ENCODE measurements around the gene STOX2. TPM values are rescaled to one million over a fixed set of nuclear protein-coding genes. Genes with fewer than 3 reads are reported as not detected.
A peak's percentile ranks its signal among the peaks of the same experiment; 100 is the strongest.

Gene STOX2
- total RNA-seq, 1 donor from 2014 or later, result 11.6 TPM

- Mint-ChIP-seq H3K4me1 (peaks cover 24% of the 10 kb centered on the region), H3K27ac (no peak overlapping the region), H3K4me3 (no peak overlapping the region), H3K9me3 (peaks cover 28% of the 10 kb centered on the region), H3K27me3 (ENCODE audit: insufficient read depth, low read depth) (peaks cover 2% of the 10 kb centered on the region), H3K36me3 (peaks cover 45% of the 10 kb centered on the region)
- no peak for TF ChIP-seq CTCF (IDR thresholded peaks at IDR 0.05)
- no peak for TF ChIP-seq EZH2phosphoT487 (IDR thresholded peaks at IDR 0.05)
- TF ChIP-seq EZH2 (IDR thresholded peaks at IDR 0.05), result no peak
- Histone ChIP-seq H3K4me2 (peak overlapping the region; percentile 50), H3K4me1 (peaks cover 9% of the 10 kb centered on the region), H3K36me3 (no peaks in the 10 kb centered on the region), H4K20me1 (ENCODE audit: low read depth) (no peaks in the 10 kb centered on the region), H3K9ac (no peak overlapping the region), H3F3A (ENCODE audit: low read depth) (no peaks in the 10 kb centered on the region), H3K27ac (no peak overlapping the region), H3K27me3 (no peaks in the 10 kb centered on the region), H2AFZ (replicated peaks) (no peak overlapping the region), H3K9me3 (ENCODE audit: low read depth) (peaks cover under 1% of the 10 kb centered on the region), H3K79me2 (ENCODE audit: low read depth) (peaks cover 18% of the 10 kb centered on the region), H3K4me3 (no peak overlapping the region)
- DNase-seq (ENCODE audit: low spot score), result no peak
Observed at GRCh38 chr4:183968931-183969330, 63.8 kb downstream of the STOX2 start.

- Histone ChIP-seq H4K20me1 (ENCODE audit: low read depth) (no peaks in the 10 kb centered on the region), H3K9me3 (ENCODE audit: low read depth) (peaks cover 8% of the 10 kb centered on the region), H3K4me2 (no peak overlapping the region), H2AFZ (replicated peaks) (no peak overlapping the region), H3K79me2 (ENCODE audit: low read depth) (peaks cover 14% of the 10 kb centered on the region), H3K36me3 (no peaks in the 10 kb centered on the region), H3K27me3 (no peaks in the 10 kb centered on the region), H3K27ac (no peak overlapping the region), H3K9ac (no peak overlapping the region), H3K4me3 (no peak overlapping the region), H3F3A (ENCODE audit: low read depth) (no peaks in the 10 kb centered on the region), H3K4me1 (peaks cover 9% of the 10 kb centered on the region)
- Mint-ChIP-seq H3K9me3 (peaks cover 35% of the 10 kb centered on the region), H3K4me1 (peaks cover 20% of the 10 kb centered on the region), H3K27me3 (ENCODE audit: insufficient read depth, low read depth) (peaks cover 2% of the 10 kb centered on the region), H3K36me3 (peaks cover 43% of the 10 kb centered on the region), H3K27ac (no peak overlapping the region), H3K4me3 (no peak overlapping the region)
- no peak for DNase-seq (ENCODE audit: low spot score)
- TF ChIP-seq EZH2 (IDR thresholded peaks at IDR 0.05) (no peak), CTCF (IDR thresholded peaks at IDR 0.05) (no peak), EZH2phosphoT487 (IDR thresholded peaks at IDR 0.05) (no peak)
Observed at GRCh38 chr4:183969596-183969995, 64.5 kb downstream of the STOX2 start.

GRCh38 chr4:183971929-183972490, 66.9 kb downstream of the STOX2 start:
- Mint-ChIP-seq H3K4me1 (peaks cover 18% of the 10 kb centered on the region), H3K4me3 (no peak overlapping the region), H3K27ac (no peak overlapping the region), H3K36me3 (peaks cover 47% of the 10 kb centered on the region), H3K27me3 (ENCODE audit: insufficient read depth, low read depth) (peaks cover 2% of the 10 kb centered on the region), H3K9me3 (peaks cover 43% of the 10 kb centered on the region)
- peaks cover 9% of the 10 kb centered on the region for H3K4me1 ChIP-seq
- peaks cover 3% of the 10 kb centered on the region for H3K79me2 ChIP-seq (ENCODE audit: low read depth)
- no peak overlapping the region for H3K9ac ChIP-seq
- TF ChIP-seq EZH2 (IDR thresholded peaks at IDR 0.05) (no peak), EZH2phosphoT487 (IDR thresholded peaks at IDR 0.05) (no peak), CTCF (IDR thresholded peaks at IDR 0.05) (no peak)
- H3F3A ChIP-seq (ENCODE audit: low read depth), result no peaks in the 10 kb centered on the region
- H4K20me1 ChIP-seq (ENCODE audit: low read depth), result no peaks in the 10 kb centered on the region
- H2AFZ ChIP-seq (replicated peaks), result no peak overlapping the region
- no peaks in the 10 kb centered on the region for H3K27me3 ChIP-seq
- no peak overlapping the region for H3K27ac ChIP-seq
- H3K4me2 ChIP-seq, result no peak overlapping the region
- H3K36me3 ChIP-seq, result no peaks in the 10 kb centered on the region
- DNase-seq (ENCODE audit: low spot score), result no peak
- H3K9me3 ChIP-seq (ENCODE audit: low read depth), result peaks cover 15% of the 10 kb centered on the region
- no peak overlapping the region for H3K4me3 ChIP-seq

All from neural progenitor cell (in vitro differentiated cells).